HCT116 (cell line): ENCODE results near the gene ZNF66. TPM values are rescaled to one million over a fixed set of nuclear protein-coding genes. Genes with fewer than 3 reads are reported as not detected.

Experiments used
- ATAC-seq: fragments of 200-7000 bp; cut with Tn5 transposase; 2 replicates; pipeline ENCODE4 v1.9.1; 2020; ENCODE audit warnings: mild to moderate bottlenecking, moderate library complexity
- BruUV-seq: library from RNA; stranded (reverse); fragments of 400-500 nt; replicated peaks from 2 replicates; lab custom pipeline; 2021; lab: Mats Ljungman, UMichigan
- CTCF ChIA-PET: fragments of 300-600 bp; sonication (Branson Sonifier 250); formaldehyde crosslinking; loops from one replicate; lab custom pipeline; 2021; ENCODE audit warnings: antibody characterized with exemption; lab: Charles Lee
- POLR2A ChIA-PET: fragments of 300-600, 350-600 bp; sonication (Branson Sonifier 250); formaldehyde crosslinking; loops from one replicate; lab custom pipeline; 2021; ENCODE audit warnings: antibody characterized with exemption; lab: Charles Lee
- RAD21 ChIA-PET, 2 experiments: fragments of 300-600 bp; sonication (Branson Sonifier 250); formaldehyde crosslinking; loops; one replicate each; lab custom pipeline; 2023; ENCODE audit warnings: low total read pairs in 2 of 2; ENCODE audit not compliant: uncharacterized antibody in 2 of 2, unreplicated experiment in 2 of 2, low non-redundant PET in 1 of 2; lab: Charles Lee
- DNase-seq: peaks from one replicate; pipeline ENCODE4 v3.0.0-alpha.2; 2010; ENCODE audit warnings: low read depth, low spot score
- H2AFZ ChIP-seq: fragments of 200-600 bp; shearing (Covaris generic), sonication (generic); 2 replicates; pipeline ENCODE4 v1.6.1; 2017; ENCODE audit warnings: low read depth, mixed run types, mixed read lengths, antibody characterized with exemption, low read length; ENCODE audit not compliant: poor library complexity, severe bottlenecking
- H3K27ac ChIP-seq: 2 replicates; pipeline ENCODE4 v1.5.1; 2012; ENCODE audit warnings: low read depth, low read length
- H3K27me3 ChIP-seq: fragments of 200-600 bp; sonication (generic); 2 replicates; pipeline ENCODE4 v1.6.1; 2016; ENCODE audit warnings: mixed run types, low read length, mixed read lengths; ENCODE audit not compliant: insufficient read depth
- H3K36me3 ChIP-seq, 2 experiments: fragments of 200-500 bp in 1 of 2; fragments of 200-600 bp in 1 of 2; sonication (Bioruptor generic) in 1 of 2; sonication (generic) in 1 of 2; 2 replicates each; pipeline versions ENCODE4 v1.5.1 to v1.6.1; 2014 to 2016; ENCODE audit warnings: low read length in 2 of 2, inconsistent platforms in 1 of 2, mixed read lengths in 1 of 2, mixed run types in 1 of 2; ENCODE audit not compliant: insufficient read depth in 2 of 2, control insufficient read depth in 1 of 2
- H3K4me1 ChIP-seq, 2 experiments: fragments of 200-600 bp in 1 of 2; sonication (generic) in 1 of 2; 2 replicates each; pipeline versions ENCODE4 v1.5.1 to v1.6.1; 2012 to 2017; ENCODE audit warnings: low read length in 2 of 2, inconsistent platforms in 1 of 2, mild to moderate bottlenecking in 1 of 2, mixed read lengths in 1 of 2, mixed run types in 1 of 2, moderate library complexity in 1 of 2; ENCODE audit not compliant: insufficient read depth in 2 of 2, control insufficient read depth in 1 of 2
- H3K4me2 ChIP-seq: fragments of 200-600 bp; sonication (generic); 2 replicates; pipeline ENCODE4 v1.6.1; 2017; ENCODE audit warnings: mixed run types, low read length, mixed read lengths
- H3K4me3 ChIP-seq, 2 experiments: fragments of 200-600 bp in 1 of 2; sonication (generic) in 1 of 2; replicated peaks in 1 of 2; 2 replicates each; pipeline ENCODE4 v1.5.1; 2011 to 2016; ENCODE audit warnings: low read length in 2 of 2, control low read depth in 1 of 2, low read depth in 1 of 2, mild to moderate bottlenecking in 1 of 2, mixed read lengths in 1 of 2, mixed run types in 1 of 2
- H3K79me2 ChIP-seq: fragments of 200-600 bp; sonication (generic); 2 replicates; pipeline ENCODE4 v1.6.1; 2017; ENCODE audit warnings: mild to moderate bottlenecking, mixed run types, low read length, moderate library complexity, mixed read lengths; ENCODE audit not compliant: insufficient read depth
- H3K9ac ChIP-seq: fragments of 200-600 bp; sonication (generic); 2 replicates; pipeline ENCODE4 v1.6.1; 2016; ENCODE audit warnings: low read length, mixed read lengths
- H3K9me2 ChIP-seq: fragments of 200-600 bp; sonication (generic), shearing (Covaris generic); 2 replicates; pipeline ENCODE4 v1.6.1; 2017; ENCODE audit warnings: mixed run types, mild to moderate bottlenecking, moderate library complexity; ENCODE audit not compliant: insufficient read depth
- H3K9me3 ChIP-seq, 2 experiments: fragments of 200-500 bp in 1 of 2; fragments of 200-600 bp in 1 of 2; sonication (Bioruptor generic) in 1 of 2; sonication (generic) in 1 of 2; 2 replicates each; pipeline ENCODE4 v1.6.1; 2014 to 2017; ENCODE audit warnings: low read length in 2 of 2, mixed read lengths in 2 of 2, inconsistent platforms in 1 of 2, low read depth in 1 of 2, mild to moderate bottlenecking in 1 of 2, mixed run types in 1 of 2, moderate library complexity in 1 of 2; ENCODE audit not compliant: control insufficient read depth in 1 of 2, insufficient read depth in 1 of 2
- H4K20me1 ChIP-seq: fragments of 200-600 bp; sonication (generic), shearing (Covaris generic); 2 replicates; pipeline ENCODE4 v1.6.1; 2017; ENCODE audit warnings: mixed run types, mild to moderate bottlenecking, moderate library complexity; ENCODE audit not compliant: insufficient read depth
- CBX3 ChIP-seq: IDR thresholded peaks from 2 replicates; pipeline ENCODE4 v1.6.1; 2012; ENCODE audit warnings: low read depth
- EGR1 ChIP-seq: IDR thresholded peaks from 2 replicates; pipeline ENCODE4 v1.6.1; 2012; ENCODE audit warnings: low read depth
- ELF1 ChIP-seq: IDR thresholded peaks from 2 replicates; pipeline ENCODE4 v1.6.1; 2012; ENCODE audit warnings: low read depth, borderline replicate concordance
- EZH2phosphoT487 ChIP-seq: fragments of 200-600 bp; IDR thresholded peaks from 2 replicates; pipeline ENCODE4 v1.6.1; 2018; ENCODE audit warnings: antibody characterized with exemption, borderline replicate concordance
- JUND ChIP-seq: IDR thresholded peaks from 2 replicates; pipeline ENCODE4 v1.6.1; 2012
- POLR2AphosphoS5 ChIP-seq: IDR thresholded peaks from 2 replicates; pipeline ENCODE4 v1.6.1; 2011; ENCODE audit warnings: mild to moderate bottlenecking, low read depth, low read length, moderate library complexity
- SIN3A ChIP-seq: IDR thresholded peaks from 2 replicates; pipeline ENCODE4 v1.6.1; 2012; ENCODE audit warnings: low read depth
- SP1 ChIP-seq: IDR thresholded peaks from 2 replicates; pipeline ENCODE4 v1.6.1; 2012; ENCODE audit warnings: low read depth
- SRF ChIP-seq: IDR thresholded peaks from 2 replicates; pipeline ENCODE4 v1.6.1; 2012; ENCODE audit warnings: low read depth
- TCF7L2 ChIP-seq: IDR thresholded peaks from 2 replicates; pipeline ENCODE4 v1.7.0; 2011; ENCODE audit warnings: borderline replicate concordance, inconsistent platforms; ENCODE audit not compliant: insufficient read depth, insufficient read length; ENCODE audit errors: extremely low read depth
- YY1 ChIP-seq: IDR thresholded peaks from 2 replicates; pipeline ENCODE4 v1.6.1; 2011; ENCODE audit warnings: low read length, low read depth, moderate library complexity, mild to moderate bottlenecking; ENCODE audit not compliant: insufficient replicate concordance; ENCODE audit errors: extremely low read depth
- ZNF274 ChIP-seq: fragments of 200-500 bp; sonication (Bioruptor generic); IDR thresholded peaks from 2 replicates; pipeline ENCODE4 v1.6.1; 2014; ENCODE audit warnings: mild to moderate bottlenecking, low read depth, low read length, inconsistent platforms
- intact Hi-C: fragments of 100-400 bp; cut with micrococcal nuclease; formaldehyde crosslinking; loops from 2 replicates; pipeline ENCODE4 v1.10.0; 2022
- total RNA-seq: library from RNA; stranded (reverse); gene quantifications from one replicate; pipeline ENCODE4 v1.2.1, GENCODE V29; 2021; ENCODE audit not compliant: unreplicated experiment
- TF ChIP-seq, protein P1 (sequence below): IDR thresholded peaks from 2 replicates; pipeline ENCODE4 v1.6.1; 2012; ENCODE audit warnings: low read depth

Gene ZNF66
- total RNA-seq, 1 experiment from 2014 or later: not detected

DNA sequence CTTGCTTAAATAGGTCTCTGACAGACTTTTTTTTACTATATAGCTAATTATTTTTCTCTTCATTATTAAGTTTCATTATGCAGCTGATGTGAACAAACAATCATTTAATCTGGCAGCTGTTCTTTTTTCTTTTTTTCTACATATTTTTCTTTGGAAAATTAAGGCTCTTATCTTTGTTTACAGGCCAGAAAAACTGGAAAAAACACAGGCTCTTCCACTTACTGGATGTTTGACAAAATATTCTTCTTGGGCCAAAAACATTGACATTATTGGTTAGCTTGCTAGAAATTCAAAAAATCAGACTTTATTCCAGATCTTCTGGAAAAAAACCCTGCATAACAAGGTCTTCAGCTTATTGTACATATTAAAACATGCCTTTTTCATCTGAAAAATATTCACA is 15.7 kb downstream of the ZNF66 start:
- no peaks in the 10 kb centered on the region for H3K9me3 ChIP-seq
- H3K27ac ChIP-seq: no peak overlapping the region
- no peak overlapping the region for H2AFZ ChIP-seq
- H3K9ac ChIP-seq: no peak overlapping the region
- POLR2A ChIA-PET: no interaction called here
- no peak for TF ChIP-seq EZH2phosphoT487
- no peak for TF ChIP-seq POLR2AphosphoS5
- no peak for TF ChIP-seq SP1
- no peak for TF ChIP-seq YY1
- TF ChIP-seq SRF: no peak
- TF ChIP-seq CBX3: no peak
- TF ChIP-seq, protein P1, sequence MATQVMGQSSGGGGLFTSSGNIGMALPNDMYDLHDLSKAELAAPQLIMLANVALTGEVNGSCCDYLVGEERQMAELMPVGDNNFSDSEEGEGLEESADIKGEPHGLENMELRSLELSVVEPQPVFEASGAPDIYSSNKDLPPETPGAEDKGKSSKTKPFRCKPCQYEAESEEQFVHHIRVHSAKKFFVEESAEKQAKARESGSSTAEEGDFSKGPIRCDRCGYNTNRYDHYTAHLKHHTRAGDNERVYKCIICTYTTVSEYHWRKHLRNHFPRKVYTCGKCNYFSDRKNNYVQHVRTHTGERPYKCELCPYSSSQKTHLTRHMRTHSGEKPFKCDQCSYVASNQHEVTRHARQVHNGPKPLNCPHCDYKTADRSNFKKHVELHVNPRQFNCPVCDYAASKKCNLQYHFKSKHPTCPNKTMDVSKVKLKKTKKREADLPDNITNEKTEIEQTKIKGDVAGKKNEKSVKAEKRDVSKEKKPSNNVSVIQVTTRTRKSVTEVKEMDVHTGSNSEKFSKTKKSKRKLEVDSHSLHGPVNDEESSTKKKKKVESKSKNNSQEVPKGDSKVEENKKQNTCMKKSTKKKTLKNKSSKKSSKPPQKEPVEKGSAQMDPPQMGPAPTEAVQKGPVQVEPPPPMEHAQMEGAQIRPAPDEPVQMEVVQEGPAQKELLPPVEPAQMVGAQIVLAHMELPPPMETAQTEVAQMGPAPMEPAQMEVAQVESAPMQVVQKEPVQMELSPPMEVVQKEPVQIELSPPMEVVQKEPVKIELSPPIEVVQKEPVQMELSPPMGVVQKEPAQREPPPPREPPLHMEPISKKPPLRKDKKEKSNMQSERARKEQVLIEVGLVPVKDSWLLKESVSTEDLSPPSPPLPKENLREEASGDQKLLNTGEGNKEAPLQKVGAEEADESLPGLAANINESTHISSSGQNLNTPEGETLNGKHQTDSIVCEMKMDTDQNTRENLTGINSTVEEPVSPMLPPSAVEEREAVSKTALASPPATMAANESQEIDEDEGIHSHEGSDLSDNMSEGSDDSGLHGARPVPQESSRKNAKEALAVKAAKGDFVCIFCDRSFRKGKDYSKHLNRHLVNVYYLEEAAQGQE: no peak
- no peak for TF ChIP-seq SIN3A
- no peak for TF ChIP-seq ZNF274
- TF ChIP-seq EGR1: no peak
- no peak for TF ChIP-seq ELF1
- no peak for TF ChIP-seq TCF7L2
- TF ChIP-seq JUND: no peak
- RAD21 ChIA-PET: no interaction called here
- no peak for DNase-seq
- H3K4me3 ChIP-seq: no peak overlapping the region
- no TSS peak for BruUV-seq
- no peak overlapping the region for H3K4me2 ChIP-seq
- H4K20me1 ChIP-seq: no peaks in the 10 kb centered on the region
- H3K79me2 ChIP-seq: no peaks in the 10 kb centered on the region
- CTCF ChIA-PET: no interaction called here
- no peaks in the 10 kb centered on the region for H3K4me1 ChIP-seq
- ATAC-seq: no peak
- H3K36me3 ChIP-seq: no peaks in the 10 kb centered on the region
- no peaks in the 10 kb centered on the region for H3K9me2 ChIP-seq
- intact Hi-C loops: no loop called here
- no peaks in the 10 kb centered on the region for H3K27me3 ChIP-seq
